HepG2 (cell line): ENCODE measurements around the gene PRR14. TPM values are rescaled to one million over a fixed set of nuclear protein-coding genes. Genes with fewer than 3 reads are reported as not detected.

Experiments
- CHD4 ChIP-seq: fragments of 200-600 bp; sonication (generic); IDR thresholded peaks from 2 replicates; pipeline ENCODE4 v1.7.0; 2017; ENCODE audit warnings: mild to moderate bottlenecking, low read length, borderline replicate concordance
- IRF2 ChIP-seq: IDR thresholded peaks from 2 replicates; pipeline ENCODE4 v1.6.1; 2018; ENCODE audit warnings: missing genetic modification reagents, missing compliant biosample characterization
- NCOA5 ChIP-seq: sonication (generic); formaldehyde crosslinking; IDR thresholded peaks from 2 replicates; pipeline ENCODE4 v1.4.0; 2020; ENCODE audit warnings: missing genetic modification reagents
- RERE ChIP-seq: IDR thresholded peaks from 2 replicates; pipeline ENCODE4 v1.6.1; 2016; ENCODE audit warnings: low read depth, missing genetic modification reagents, missing compliant biosample characterization
- RFXAP ChIP-seq: sonication (generic); formaldehyde crosslinking; IDR thresholded peaks from 2 replicates; pipeline ENCODE4 v1.4.0; 2020; ENCODE audit warnings: missing genetic modification reagents, borderline replicate concordance
- TBX3 ChIP-seq: fragments of 450-650 bp; IDR thresholded peaks from 2 replicates; pipeline ENCODE4 v1.6.1; 2017; ENCODE audit warnings: antibody characterized with exemption, mild to moderate bottlenecking, inconsistent platforms, borderline replicate concordance
- YY1 ChIP-seq: IDR thresholded peaks from 2 replicates; pipeline ENCODE4 v1.6.1; 2011; ENCODE audit warnings: low read length, low read depth, moderate library complexity, mild to moderate bottlenecking; ENCODE audit not compliant: insufficient read depth, insufficient replicate concordance
- ZBTB14 ChIP-seq: sonication (generic); formaldehyde crosslinking; IDR thresholded peaks from 2 replicates; pipeline ENCODE4 v1.4.0; 2020; ENCODE audit warnings: missing genetic modification reagents
- ZMAT5 ChIP-seq: sonication (generic); formaldehyde crosslinking; IDR thresholded peaks from 2 replicates; pipeline ENCODE4 v1.5.0; 2020; ENCODE audit warnings: mild to moderate bottlenecking, low read depth, missing genetic modification reagents, borderline replicate concordance
- ZNF275 ChIP-seq: sonication (generic); formaldehyde crosslinking; IDR thresholded peaks from 2 replicates; pipeline ENCODE4 v1.8.0; 2022; ENCODE audit warnings: missing genetic modification reagents, mild to moderate bottlenecking, inconsistent platforms, borderline replicate concordance
- ZNF33A ChIP-seq: sonication (generic); formaldehyde crosslinking; IDR thresholded peaks from 2 replicates; pipeline ENCODE4 v1.5.1; 2020; ENCODE audit warnings: missing genetic modification reagents, mild to moderate bottlenecking, moderate library complexity, borderline replicate concordance
- ZNF446 ChIP-seq: sonication (generic); formaldehyde crosslinking; IDR thresholded peaks from 2 replicates; pipeline ENCODE4 v1.5.0; 2020; ENCODE audit warnings: mild to moderate bottlenecking, missing genetic modification reagents
- ZNF558 ChIP-seq: sonication (generic); formaldehyde crosslinking; IDR thresholded peaks from 2 replicates; pipeline ENCODE4 v1.9.0; 2022; ENCODE audit warnings: mild to moderate bottlenecking, missing genetic modification reagents, borderline replicate concordance
- ZNF563 ChIP-seq: sonication (generic); formaldehyde crosslinking; IDR thresholded peaks from 2 replicates; pipeline ENCODE4 v1.8.0; 2022; ENCODE audit warnings: mild to moderate bottlenecking, moderate library complexity, missing genetic modification reagents
- ZNF577 ChIP-seq: sonication (generic); formaldehyde crosslinking; IDR thresholded peaks from 2 replicates; pipeline ENCODE4 v1.4.0; 2020; ENCODE audit warnings: mild to moderate bottlenecking, low read depth, missing genetic modification reagents, borderline replicate concordance
- polyA plus RNA-seq, 8 experiments: library from polyadenylated mRNA; depleted of rRNA in 3 of 8; stranded (reverse) in 7 of 8; unstranded in 1 of 8; fragments of >200 nt; fragmentation: Illumina TruSeq in 4 of 8; extraction: Trizol in 4 of 8; gene quantifications; 2 replicates each; pipeline versions ENCODE4 v1.2.1 to v1.2.3, GENCODE V29; 2011 to 2016; ENCODE audit warnings: low read depth in 4 of 8, missing spikeins in 1 of 8, mixed read lengths in 1 of 8; ENCODE audit not compliant: insufficient read depth in 1 of 8
- total RNA-seq, 5 experiments: library from RNA; depleted of rRNA; stranded (reverse); fragments of >200 nt; fragmentation: Illumina TruSeq; extraction: Trizol; gene quantifications; 2 replicates each; pipeline ENCODE4 v1.2.3, GENCODE V29; 2016; ENCODE audit warnings: low read depth in 1 of 5

Gene PRR14
- total and polyA plus RNA-seq, 2 of the 13 experiments (the other 11 are each of a cell fraction or from before 2014, with no cell fraction given), result 8.4 to 11.0 TPM

- TF ChIP-seq RERE (CRISPR knock-in tag) (no peak; the same call in 1 of the 2 replicates), ZNF558 (CRISPR knock-in tag) (peak; percentile 85; the same call in 1 of the 2 replicates), ZNF577 (CRISPR knock-in tag) (no peak), TBX3 (no peak), ZNF446 (no peak), CHD4 (no peak), RFXAP (CRISPR knock-in tag) (peak; percentile 44; the same call in 1 of the 2 replicates), ZBTB14 (peak; percentile 92), ZNF275 (CRISPR knock-in tag) (0 out of 2 replicates have a peak, but pooled peaks have one; percentile 6), ZNF33A (CRISPR knock-in tag) (no peak), ZNF563 (peak; percentile 59), NCOA5 (CRISPR knock-in tag) (no peak), IRF2 (peak; percentile 37; the same call in 1 of the 2 replicates), ZMAT5 (CRISPR knock-in tag) (no peak), YY1 (peak; percentile 49)
Measured at GRCh38 chr16:30698816-30699614, 48.3 kb downstream of the PRR14 start, which contains the start of gene SRCAP (continued).
